ENCODE data around the gene NELL2.

- no peak for TF ChIP-seq CTCF (IDR thresholded peaks at IDR 0.05)
- no peak for TF ChIP-seq EP300 (IDR thresholded peaks at IDR 0.05)
These were observed 198.4 kb downstream of the NELL2 start for GRCh38 chr12:44677724-44678123.

Measured in upper lobe of left lung (tissue), 4 donors.